H1 (cell line): ENCODE measurements around the gene S100A13. TPM values are rescaled to one million over a fixed set of nuclear protein-coding genes. Genes with fewer than 3 reads are reported as not detected.

Experiments used
- CTCF ChIA-PET: fragments of 300-600 bp; sonication (Branson Sonifier 250); formaldehyde crosslinking; loops from one replicate; lab custom pipeline; 2021; ENCODE audit not compliant: partially characterized antibody; lab: Charles Lee
- POLR2A ChIA-PET: fragments of 300-600 bp; sonication (Branson Sonifier 250); formaldehyde crosslinking; loops from one replicate; lab custom pipeline; 2021; ENCODE audit warnings: inconsistent platforms; ENCODE audit not compliant: partially characterized antibody; lab: Charles Lee
- DNase-seq, 2 experiments: peaks; one replicate each; pipeline versions ENCODE4 v3.0.0 to v3.0.0-alpha.2; 2010 to 2022; ENCODE audit warnings: low spot score in 2 of 2, low read depth in 1 of 2, mixed read lengths in 1 of 2
- FAIRE-seq: peaks from 2 replicates; lab custom pipeline; 2011; peaks lifted over from hg19 to GRCh38; lab: Jason Lieb, UNC
- H2AFZ ChIP-seq: 2 replicates; pipeline ENCODE4 v1.8.1; 2012; ENCODE audit warnings: low read length, inconsistent platforms
- H2AK5ac ChIP-seq: 2 replicates; pipeline ENCODE4 v1.6.1; 2013; ENCODE audit warnings: low read depth, low read length
- H2BK120ac ChIP-seq: replicated peaks from 2 replicates; pipeline ENCODE3; 2013; ENCODE audit warnings: low read depth, low read length, inconsistent platforms
- H2BK12ac ChIP-seq: 2 replicates; pipeline ENCODE4 v1.6.1; 2013; ENCODE audit warnings: low read depth, low read length
- H2BK15ac ChIP-seq: 2 replicates; pipeline ENCODE4 v1.6.1; 2013; ENCODE audit warnings: low read length
- H2BK20ac ChIP-seq: 2 replicates; pipeline ENCODE4 v1.6.1; 2013; ENCODE audit warnings: low read length
- H2BK5ac ChIP-seq: 2 replicates; pipeline ENCODE4 v1.6.1; 2013; ENCODE audit warnings: low read depth, low read length
- H3K14ac ChIP-seq: 2 replicates; pipeline ENCODE4 v1.6.1; 2013; ENCODE audit warnings: inconsistent platforms; ENCODE audit not compliant: insufficient read length
- H3K18ac ChIP-seq: 2 replicates; pipeline ENCODE4 v1.6.1; 2013; ENCODE audit warnings: low read length; ENCODE audit errors: extremely low read depth
- H3K23ac ChIP-seq: 2 replicates; pipeline ENCODE4 v1.6.1; 2013; ENCODE audit warnings: inconsistent platforms; ENCODE audit not compliant: insufficient read length
- H3K23me2 ChIP-seq: 2 replicates; pipeline ENCODE4 v1.6.1; 2013; ENCODE audit warnings: low read depth, low read length
- H3K27ac ChIP-seq: 2 replicates; pipeline ENCODE4 v1.6.1; 2011; ENCODE audit warnings: low read depth, low read length, inconsistent platforms
- H3K27me3 ChIP-seq, 4 experiments: replicated peaks in 1 of 4; 1 replicate in 1 of 4; 2 replicates in 3 of 4; pipeline versions ENCODE4 v1.6.1 to v1.8.1; 2011 to 2013; ENCODE audit warnings: low read length in 3 of 4, mild to moderate bottlenecking in 3 of 4, inconsistent platforms in 2 of 4, mixed read lengths in 2 of 4, moderate library complexity in 1 of 4; ENCODE audit not compliant: control insufficient read depth in 3 of 4, insufficient read depth in 3 of 4; ENCODE audit errors: extremely low read depth in 1 of 4
- H3K36me3 ChIP-seq, 4 experiments: 2 replicates each; pipeline versions ENCODE4 v1.6.1 to v1.8.1; 2011 to 2013; ENCODE audit warnings: mild to moderate bottlenecking in 4 of 4, low read length in 3 of 4, moderate library complexity in 2 of 4, control low read depth in 1 of 4, inconsistent platforms in 1 of 4; ENCODE audit not compliant: insufficient read depth in 4 of 4, control insufficient read depth in 2 of 4
- H3K4ac ChIP-seq: replicated peaks from 2 replicates; pipeline ENCODE3; 2013; ENCODE audit warnings: low read length, low read depth, mixed read lengths, inconsistent platforms; ENCODE audit not compliant: insufficient read length
- H3K4me1 ChIP-seq, 4 experiments: replicated peaks in 1 of 4; 1 replicate in 1 of 4; 2 replicates in 3 of 4; pipeline versions ENCODE4 v1.6.1 to v1.8.1; 2011 to 2013; ENCODE audit warnings: low read length in 3 of 4, inconsistent platforms in 2 of 4, mixed read lengths in 1 of 4; ENCODE audit not compliant: insufficient read depth in 4 of 4, control insufficient read depth in 3 of 4
- H3K4me2 ChIP-seq, 2 experiments: 2 replicates each; pipeline versions ENCODE4 v1.6.1 to v1.8.1; 2011 to 2013; ENCODE audit warnings: low read depth in 2 of 2, low read length in 2 of 2, control low read depth in 1 of 2, inconsistent platforms in 1 of 2, mild to moderate bottlenecking in 1 of 2; ENCODE audit not compliant: insufficient read depth in 1 of 2
- H3K4me3 ChIP-seq, 4 experiments: fragments of 200-600, 300-600 bp in 1 of 4; sonication (generic), shearing (Covaris generic), sonication (Bioruptor Twin) in 1 of 4; 2 replicates each; pipeline versions ENCODE4 v1.5.1 to v1.8.1; 2011 to 2016; ENCODE audit warnings: low read length in 4 of 4, low read depth in 3 of 4, control low read depth in 2 of 4, inconsistent platforms in 2 of 4, mild to moderate bottlenecking in 2 of 4, mixed read lengths in 1 of 4, moderate library complexity in 1 of 4; ENCODE audit not compliant: insufficient read depth in 2 of 4; ENCODE audit errors: extremely low read depth in 1 of 4
- H3K56ac ChIP-seq: replicated peaks from 2 replicates; pipeline ENCODE3; 2013; ENCODE audit warnings: low read depth, mild to moderate bottlenecking, mixed read lengths, low read length, inconsistent platforms; ENCODE audit not compliant: insufficient read length
- H3K79me1 ChIP-seq: 2 replicates; pipeline ENCODE4 v1.6.1; 2013; ENCODE audit warnings: low read depth, low read length, control low read depth
- H3K79me2 ChIP-seq, 2 experiments: 2 replicates each; pipeline versions ENCODE4 v1.6.1 to v1.8.1; 2012 to 2013; ENCODE audit warnings: low read length in 2 of 2, mild to moderate bottlenecking in 2 of 2, inconsistent platforms in 1 of 2; ENCODE audit not compliant: insufficient read depth in 2 of 2, control insufficient read depth in 1 of 2
- H3K9ac ChIP-seq, 4 experiments: replicated peaks in 1 of 4; 1 replicate in 1 of 4; 2 replicates in 3 of 4; pipeline versions ENCODE4 v1.6.1 to v1.8.1; 2011 to 2013; ENCODE audit warnings: low read depth in 3 of 4, low read length in 3 of 4, control low read depth in 2 of 4, mild to moderate bottlenecking in 2 of 4, moderate library complexity in 2 of 4, inconsistent platforms in 1 of 4; ENCODE audit errors: extremely low read depth in 1 of 4
- H3K9me3 ChIP-seq, 2 experiments: 2 replicates each; pipeline versions ENCODE4 v1.6.1 to v1.8.1; 2012 to 2013; ENCODE audit warnings: mild to moderate bottlenecking in 2 of 2, moderate library complexity in 2 of 2, control low read depth in 1 of 2, inconsistent platforms in 1 of 2, low read depth in 1 of 2, low read length in 1 of 2, mixed read lengths in 1 of 2; ENCODE audit not compliant: insufficient read depth in 2 of 2
- H4K20me1 ChIP-seq, 2 experiments: replicated peaks in 1 of 2; 2 replicates each; pipeline versions ENCODE3 to v1.8.1; 2011 to 2013; ENCODE audit warnings: inconsistent platforms in 2 of 2, low read length in 2 of 2, mild to moderate bottlenecking in 1 of 2; ENCODE audit not compliant: insufficient read depth in 2 of 2, control insufficient read depth in 1 of 2
- H4K5ac ChIP-seq: 2 replicates; pipeline ENCODE4 v1.6.1; 2013; ENCODE audit warnings: low read length, low read depth, mixed read lengths, inconsistent platforms; ENCODE audit not compliant: insufficient read length
- H4K8ac ChIP-seq: 2 replicates; pipeline ENCODE4 v1.8.0; 2013; ENCODE audit warnings: mild to moderate bottlenecking, moderate library complexity, low read length, inconsistent platforms; ENCODE audit not compliant: insufficient read depth; ENCODE audit errors: extremely low read depth
- H4K91ac ChIP-seq: replicated peaks from 2 replicates; pipeline ENCODE3; 2013; ENCODE audit warnings: low read length, mixed read lengths, inconsistent platforms; ENCODE audit not compliant: insufficient read length
- CBX5 ChIP-seq: fragments of 300-800, 300-1000 bp; sonication (generic); IDR thresholded peaks from 2 replicates; pipeline ENCODE4 v1.7.1; 2016; ENCODE audit warnings: antibody characterized with exemption, low read length, low read depth
- JUND ChIP-seq: IDR thresholded peaks from 2 replicates; pipeline ENCODE4 v1.6.1; 2011; ENCODE audit warnings: mild to moderate bottlenecking, improper control_type of control experiment, low read length
- SRF ChIP-seq: IDR thresholded peaks from 2 replicates; pipeline ENCODE4 v1.6.1; 2011; ENCODE audit warnings: mild to moderate bottlenecking, low read depth, low read length, moderate library complexity
- TEAD4 ChIP-seq: IDR thresholded peaks from 2 replicates; pipeline ENCODE4 v1.6.1; 2012; ENCODE audit warnings: low read depth, low read length, inconsistent platforms, mixed read lengths
- USF2 ChIP-seq: IDR thresholded peaks from 2 replicates; pipeline ENCODE4 v1.6.1; 2011; ENCODE audit warnings: low read length, improper control_type of control experiment
- WGBS, 2 experiments: shearing (Covaris generic) in 1 of 2; methylation state at CpG; one replicate each; pipeline versions ENCODE4 v1.1.6 to v1.1.7; 2013 to 2015; ENCODE audit warnings: low lambda C conversion rate in 2 of 2, mixed read lengths in 2 of 2, inconsistent platforms in 1 of 2, low coverage in 1 of 2, missing lambda C conversion rate in 1 of 2; ENCODE audit not compliant: insufficient replicate concordance in 2 of 2, insufficient coverage in 1 of 2, insufficient read length in 1 of 2; ENCODE audit errors: extremely low coverage in 1 of 2, missing lambda C conversion rate in 1 of 2; 5-methylcytosine and 5-hydroxymethylcytosine counted together
- polyA plus RNA-seq, 7 experiments: library from polyadenylated mRNA; depleted of rRNA in 3 of 7; stranded (reverse) in 5 of 7; unstranded in 2 of 7; fragments of >200 nt in 5 of 7; fragments of 200-250 nt in 2 of 7; gene quantifications; 1 replicate in 5 of 7; 2 replicates in 1 of 7; 4 replicates in 1 of 7; pipeline versions ENCODE4 v1.2.1 to v1.2.3, GENCODE V29; 2011 to 2013; ENCODE audit warnings: missing spikeins in 2 of 7, mixed read lengths in 2 of 7
- total RNA-seq: library from RNA; stranded (reverse); fragmentation: NEBNext Ultra II Directional; extraction: Animal tissue kit (Norgen Biotek cat#: 25700); gene quantifications from 2 replicates; pipeline ENCODE4 v1.2.1, GENCODE V29; 2021

The S100A13 gene
- total and polyA plus RNA-seq, 2 of the 8 experiments (the other 6 are each of a cell fraction or from before 2014, with no cell fraction given): 63.6 to 127 TPM

GRCh38 chr1:153646672-153647345, 19.5 kb upstream of the S100A13 start:
- FAIRE-seq (no peak), DNase-seq (no peak)
- CTCF ChIA-PET: interaction anchor here (0.8 to 1.9 kb wide), 9 partner anchors 9 to 152 kb away, joined by 3 to 7 read pairs (median 4); partner anchors contain the start of genes CHTOP and S100A13
- H3K4me1 ChIP-seq: peaks cover 0 to 3% (median 0%) of the 10 kb centered on the region in 4 experiments; a peak in 1 of 7 replicates
- H2BK12ac ChIP-seq: no peak overlapping the region
- H2BK5ac ChIP-seq: no peak overlapping the region
- no peak overlapping the region for H3K27ac ChIP-seq
- no peak for TF ChIP-seq TEAD4
- no peak for TF ChIP-seq JUND
- TF ChIP-seq USF2: no peak
- TF ChIP-seq SRF: no peak
- no peak for TF ChIP-seq CBX5
- TF ChIP-seq, all 59 proteins: peak for 0
- H2BK120ac ChIP-seq: no peak overlapping the region
- H3K27me3 ChIP-seq: no peaks in the 10 kb centered on the region
- H3K56ac ChIP-seq: no peak overlapping the region
- H2AK5ac ChIP-seq: no peak overlapping the region
- H2BK20ac ChIP-seq: no peak overlapping the region
- H3K9ac ChIP-seq: no peak overlapping the region
- 0 out of 4 replicates have a peak, but pooled peaks cover 0 to under 1% of the 10 kb centered on the region in 2 experiments for H3K79me2 ChIP-seq
- H3K14ac ChIP-seq: no peak overlapping the region
- H3K9me3 ChIP-seq: no peaks in the 10 kb centered on the region
- peaks cover 28 to 43% (median 40%) of the 10 kb centered on the region in 4 experiments for H3K36me3 ChIP-seq
- WGBS, 2 experiments: 87% methylated on average over 5 of the region's 5 CpGs; no CpG with 5 or more reads in 1 of the 2 experiments
- no peak overlapping the region for H3K4me3 ChIP-seq
- H2AFZ ChIP-seq: no peak overlapping the region
- POLR2A ChIA-PET: interaction anchor here (0.9 to 16.2 kb wide), 13 partner anchors 11 to 330 kb away, joined by 3 to 343 read pairs (median 4); partner anchors contain the start of genes CHTOP, ILF2, JTB and S100A1
- H2BK15ac ChIP-seq: no peak overlapping the region
- no peak overlapping the region for H3K4me2 ChIP-seq
- H4K8ac ChIP-seq: no peak overlapping the region
- H3K23me2 ChIP-seq: no peaks in the 10 kb centered on the region
- H4K20me1 ChIP-seq: peaks cover 5% of the 10 kb centered on the region in 2 experiments
- no peak overlapping the region for H4K5ac ChIP-seq
- no peaks in the 10 kb centered on the region for H3K79me1 ChIP-seq
- H3K4ac ChIP-seq: no peak overlapping the region
- H4K91ac ChIP-seq: no peak overlapping the region
- no peak overlapping the region for H3K18ac ChIP-seq
- no peak overlapping the region for H3K23ac ChIP-seq
